Muscle of arm (tissue), 14 donors: ENCODE data around the gene MPI. TPM values are rescaled to one million over a fixed set of nuclear protein-coding genes. Genes with fewer than 3 reads are reported as not detected.

Experiments
- DNase-seq: peaks from one replicate; pipeline ENCODE4 v3.0.0-alpha.2; 2013
- long read RNA-seq, 11 donors: transcript quantifications; one replicate each; lab custom pipeline, GENCODE V29; 2026
- polyA plus RNA-seq, 12 donors: library from polyadenylated mRNA; unstranded; fragments of 120-200 nt; gene quantifications; one replicate each; pipeline ENCODE4 v1.2.1, GENCODE V29; 2013; ENCODE audit not compliant: insufficient read length in 12 of 12

The MPI gene
- 10 to 100 TPM in 11 of 12 donors, not detected in 1; 44.3 to 63.9 (median 55.2) TPM for polyA plus RNA-seq
- long read RNA-seq, donor 1, full-length matches to known transcripts = 42 of 42 reads
- long read RNA-seq, donor 1, partial matches to known transcripts = 0 of 42 reads
- long read RNA-seq, donor 1, other reads (novel, unspliced or antisense) = 0 of 42 reads
- long read RNA-seq, donor 2, full-length matches to known transcripts = 26 of 31 reads
- long read RNA-seq, donor 2, partial matches to known transcripts = 5 of 31 reads
- long read RNA-seq, donor 2, other reads (novel, unspliced or antisense) = 0 of 31 reads
- long read RNA-seq, donor 3, full-length matches to known transcripts = 17 of 17 reads
- long read RNA-seq, donor 3, partial matches to known transcripts = 0 of 17 reads
- long read RNA-seq, donor 3, other reads (novel, unspliced or antisense) = 0 of 17 reads
- long read RNA-seq, donor 4, full-length matches to known transcripts = 10 of 10 reads
- long read RNA-seq, donor 4, partial matches to known transcripts = 0 of 10 reads
- long read RNA-seq, donor 4, other reads (novel, unspliced or antisense) = 0 of 10 reads
- long read RNA-seq, donor 5, full-length matches to known transcripts = 23 of 31 reads
- long read RNA-seq, donor 5, partial matches to known transcripts = 8 of 31 reads
- long read RNA-seq, donor 5, other reads (novel, unspliced or antisense) = 0 of 31 reads
- long read RNA-seq, donor 6, full-length matches to known transcripts = 16 of 27 reads
- long read RNA-seq, donor 6, partial matches to known transcripts = 11 of 27 reads
- long read RNA-seq, donor 6, other reads (novel, unspliced or antisense) = 0 of 27 reads
- long read RNA-seq, donor 7, full-length matches to known transcripts = 20 of 20 reads
- long read RNA-seq, donor 7, partial matches to known transcripts = 0 of 20 reads
- long read RNA-seq, donor 7, other reads (novel, unspliced or antisense) = 0 of 20 reads
- long read RNA-seq, donor 8, full-length matches to known transcripts = 31 of 49 reads
- long read RNA-seq, donor 8, partial matches to known transcripts = 11 of 49 reads
- long read RNA-seq, donor 8, other reads (novel, unspliced or antisense) = 7 of 49 reads
- long read RNA-seq, donor 9, transcript MPI-214 (1 exons, 2,795 nt) = major isoform, 11 of 472 reads
- long read RNA-seq, donor 9, partial matches to known transcripts = 431 of 472 reads
- long read RNA-seq, donor 9, other reads (novel, unspliced or antisense) = 29 of 472 reads
- long read RNA-seq, donor 10, full-length matches to known transcripts = 22 of 30 reads
- long read RNA-seq, donor 10, partial matches to known transcripts = 8 of 30 reads
- long read RNA-seq, donor 10, other reads (novel, unspliced or antisense) = 0 of 30 reads
- long read RNA-seq, donor 11, full-length matches to known transcripts = 14 of 14 reads
- long read RNA-seq, donor 11, partial matches to known transcripts = 0 of 14 reads
- long read RNA-seq, donor 11, other reads (novel, unspliced or antisense) = 0 of 14 reads

- peak; percentile 89 for DNase-seq
These were observed at the start of gene MPI for GRCh38 chr15:74889883-74890664. MPI (plus strand) TSS chr15:74890042; CDS start chr15:74890074, 32 bp downstream.

GRCh38 chr15:74840851-74841775, 48.7 kb upstream of the MPI start:
- no peak for DNase-seq

GRCh38 chr15:74841891-74842373, 47.9 kb upstream of the MPI start:
- no peak for DNase-seq

- peak; percentile 87 for DNase-seq
These were observed 47.0 kb upstream of the MPI start, which contains the start of gene ULK3 for GRCh38 chr15:74842581-74843444. ULK3 (minus strand) TSS chr15:74843156; CDS start chr15:74843105, 51 bp downstream.

- DNase-seq = no peak
These were observed 46.4 kb upstream of the MPI start for GRCh38 chr15:74843445-74843828.

- no peak for DNase-seq
These were observed 45.9 kb upstream of the MPI start for GRCh38 chr15:74843891-74844299.

GRCh38 chr15:74844319-74845207, 45.3 kb upstream of the MPI start:
- DNase-seq = no peak

GRCh38 chr15:74845208-74845568, 44.7 kb upstream of the MPI start:
- DNase-seq = no peak

GRCh38 chr15:74845581-74845980, 44.3 kb upstream of the MPI start:
- no peak for DNase-seq

- no peak for DNase-seq
These were observed 42.4 kb upstream of the MPI start for GRCh38 chr15:74847432-74847831.

- DNase-seq = no peak
These were observed 39.4 kb upstream of the MPI start for GRCh38 chr15:74850393-74850792.

GRCh38 chr15:74851960-74852359, 37.9 kb upstream of the MPI start:
- no peak for DNase-seq

- DNase-seq = no peak
These were observed 35.3 kb upstream of the MPI start for GRCh38 chr15:74854453-74855022.

- no peak for DNase-seq
These were observed 34.0 kb upstream of the MPI start for GRCh38 chr15:74855857-74856256.

- no peak for DNase-seq
These were observed 33.3 kb upstream of the MPI start for GRCh38 chr15:74856537-74856936.

GRCh38 chr15:74857082-74857655, 32.7 kb upstream of the MPI start:
- no peak for DNase-seq
